ENCODE results near the gene STH. TPM values are rescaled to one million over a fixed set of nuclear protein-coding genes. Genes with fewer than 3 reads are reported as not detected.

The STH gene
- total RNA-seq, 3 donors from 2014 or later, result not detected

GRCh38 chr17:45981306-45981705 is 17.7 kb upstream of the STH start:
- no peak overlapping the region for H3K4me3 ChIP-seq
- intact Hi-C loops (cut with DNase I, micrococcal nuclease), result no loop called here
- no peak for DNase-seq
- ATAC-seq, result no peak
- TF ChIP-seq, protein P1, sequence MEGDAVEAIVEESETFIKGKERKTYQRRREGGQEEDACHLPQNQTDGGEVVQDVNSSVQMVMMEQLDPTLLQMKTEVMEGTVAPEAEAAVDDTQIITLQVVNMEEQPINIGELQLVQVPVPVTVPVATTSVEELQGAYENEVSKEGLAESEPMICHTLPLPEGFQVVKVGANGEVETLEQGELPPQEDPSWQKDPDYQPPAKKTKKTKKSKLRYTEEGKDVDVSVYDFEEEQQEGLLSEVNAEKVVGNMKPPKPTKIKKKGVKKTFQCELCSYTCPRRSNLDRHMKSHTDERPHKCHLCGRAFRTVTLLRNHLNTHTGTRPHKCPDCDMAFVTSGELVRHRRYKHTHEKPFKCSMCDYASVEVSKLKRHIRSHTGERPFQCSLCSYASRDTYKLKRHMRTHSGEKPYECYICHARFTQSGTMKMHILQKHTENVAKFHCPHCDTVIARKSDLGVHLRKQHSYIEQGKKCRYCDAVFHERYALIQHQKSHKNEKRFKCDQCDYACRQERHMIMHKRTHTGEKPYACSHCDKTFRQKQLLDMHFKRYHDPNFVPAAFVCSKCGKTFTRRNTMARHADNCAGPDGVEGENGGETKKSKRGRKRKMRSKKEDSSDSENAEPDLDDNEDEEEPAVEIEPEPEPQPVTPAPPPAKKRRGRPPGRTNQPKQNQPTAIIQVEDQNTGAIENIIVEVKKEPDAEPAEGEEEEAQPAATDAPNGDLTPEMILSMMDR (IDR thresholded peaks at IDR 0.05), result no peak
- no peaks in the 10 kb centered on the region for H3K9me3 ChIP-seq
- H3K36me3 ChIP-seq (ENCODE audit: low read depth), result no peaks in the 10 kb centered on the region
- no peaks in the 10 kb centered on the region for H3K4me1 ChIP-seq (ENCODE audit: low read depth)

DNA sequence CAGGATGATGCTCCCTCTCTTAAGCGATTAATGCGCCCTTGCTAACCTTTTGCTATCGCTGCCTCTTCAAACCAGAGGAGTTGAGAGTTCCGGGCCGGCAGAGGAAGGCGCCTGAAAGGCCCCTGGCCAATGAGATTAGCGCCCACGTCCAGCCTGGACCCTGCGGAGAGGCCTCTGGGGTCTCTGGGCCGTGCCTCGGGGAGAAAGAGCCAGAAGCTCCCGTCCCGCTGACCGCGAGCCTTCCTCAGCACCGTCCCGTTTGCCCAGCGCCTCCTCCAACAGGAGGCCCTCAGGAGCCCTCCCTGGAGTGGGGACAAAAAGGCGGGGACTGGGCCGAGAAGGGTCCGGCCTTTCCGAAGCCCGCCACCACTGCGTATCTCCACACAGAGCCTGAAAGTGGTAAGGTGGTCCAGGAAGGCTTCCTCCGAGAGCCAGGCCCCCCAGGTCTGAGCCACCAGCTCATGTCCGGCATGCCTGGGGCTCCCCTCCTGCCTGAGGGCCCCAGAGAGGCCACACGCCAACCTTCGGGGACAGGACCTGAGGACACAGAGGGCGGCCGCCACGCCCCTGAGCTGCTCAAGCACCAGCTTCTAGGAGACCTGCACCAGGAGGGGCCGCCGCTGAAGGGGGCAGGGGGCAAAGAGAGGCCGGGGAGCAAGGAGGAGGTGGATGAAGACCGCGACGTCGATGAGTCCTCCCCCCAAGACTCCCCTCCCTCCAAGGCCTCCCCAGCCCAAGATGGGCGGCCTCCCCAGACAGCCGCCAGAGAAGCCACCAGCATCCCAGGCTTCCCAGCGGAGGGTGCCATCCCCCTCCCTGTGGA is 16.0 kb upstream of the STH start:
- no peak for ATAC-seq
- Histone ChIP-seq H3K4me1 (ENCODE audit: low read depth) (no peaks in the 10 kb centered on the region), H3K9me3 (no peaks in the 10 kb centered on the region), H3K4me3 (no peak overlapping the region), H3K36me3 (ENCODE audit: low read depth) (no peaks in the 10 kb centered on the region)
- intact Hi-C loops (cut with DNase I, micrococcal nuclease), result no loop called here
- TF ChIP-seq, protein P1 (IDR thresholded peaks at IDR 0.05), result no peak
- no peak for DNase-seq

- Histone ChIP-seq H3K4me3 (no peak overlapping the region), H3K36me3 (ENCODE audit: low read depth) (no peaks in the 10 kb centered on the region), H3K4me1 (ENCODE audit: low read depth) (no peaks in the 10 kb centered on the region), H3K9me3 (no peaks in the 10 kb centered on the region)
- TF ChIP-seq, protein P1 (IDR thresholded peaks at IDR 0.05), result no peak
- no peak for DNase-seq
- no peak for ATAC-seq
- intact Hi-C loops (cut with DNase I, micrococcal nuclease), result no loop called here
Observed at GRCh38 chr17:45983614-45984310, 15.3 kb upstream of the STH start.

GRCh38 chr17:45984368-45984767 is 14.7 kb upstream of the STH start:
- no peak overlapping the region for H3K4me3 ChIP-seq
- DNase-seq (no peak), ATAC-seq (no peak)
- intact Hi-C loops (cut with DNase I, micrococcal nuclease), result no loop called here
- H3K9me3 ChIP-seq, result no peaks in the 10 kb centered on the region
- H3K36me3 ChIP-seq (ENCODE audit: low read depth), result no peaks in the 10 kb centered on the region
- H3K4me1 ChIP-seq (ENCODE audit: low read depth), result no peaks in the 10 kb centered on the region
- TF ChIP-seq, protein P1 (IDR thresholded peaks at IDR 0.05), result no peak

DNA sequence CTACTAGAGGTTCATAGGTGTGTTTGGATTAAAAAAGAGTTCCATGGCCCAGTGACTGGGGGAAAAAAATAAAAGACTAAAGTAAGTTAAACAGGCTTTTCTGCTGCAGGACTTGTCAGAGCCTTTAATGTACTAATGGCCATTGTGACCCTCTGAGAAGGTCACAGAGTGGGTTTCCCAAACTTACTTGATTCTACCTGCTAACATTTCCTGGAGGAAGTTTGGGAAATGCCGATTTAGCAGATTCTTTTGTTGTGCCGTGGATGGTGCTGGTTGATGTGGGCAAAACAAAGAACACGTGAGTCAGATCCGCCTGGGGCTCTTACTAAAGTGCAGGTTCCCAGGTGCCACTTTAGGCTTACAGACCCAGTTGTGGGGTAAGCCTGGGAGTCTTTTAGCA is 13.6 kb upstream of the STH start:
- intact Hi-C loops (cut with DNase I, micrococcal nuclease), result no loop called here
- no peaks in the 10 kb centered on the region for H3K9me3 ChIP-seq
- H3K4me1 ChIP-seq (ENCODE audit: low read depth), result no peaks in the 10 kb centered on the region
- TF ChIP-seq, protein P1 (IDR thresholded peaks at IDR 0.05), result no peak
- H3K4me3 ChIP-seq, result no peak overlapping the region
- no peaks in the 10 kb centered on the region for H3K36me3 ChIP-seq (ENCODE audit: low read depth)
- ATAC-seq (no peak), DNase-seq (no peak)

Measured in mucosa of descending colon (tissue), 3 donors.